ENCODE data around the gene ACSF3.

DNA sequence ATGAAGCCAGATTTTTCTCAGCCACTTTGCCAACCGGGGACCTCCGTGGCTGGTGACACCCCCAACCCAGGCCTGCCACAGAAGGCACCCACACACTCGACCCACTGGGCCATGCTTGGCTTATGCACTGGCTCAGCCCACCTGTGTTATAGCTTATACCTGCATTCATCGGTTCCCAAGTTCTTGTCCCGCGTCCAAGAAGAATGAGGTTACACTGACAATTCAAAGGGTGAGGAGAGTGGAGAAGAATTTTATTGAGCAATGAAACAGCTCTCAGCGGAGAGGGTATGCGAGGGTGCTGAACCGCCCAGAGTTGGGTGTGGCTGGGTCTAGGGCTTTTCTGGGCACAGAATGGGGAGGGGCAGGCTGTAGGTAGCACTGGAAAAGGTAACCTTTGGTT, 55.7 kb downstream of the ACSF3 start:
- TF ChIP-seq, protein P1, sequence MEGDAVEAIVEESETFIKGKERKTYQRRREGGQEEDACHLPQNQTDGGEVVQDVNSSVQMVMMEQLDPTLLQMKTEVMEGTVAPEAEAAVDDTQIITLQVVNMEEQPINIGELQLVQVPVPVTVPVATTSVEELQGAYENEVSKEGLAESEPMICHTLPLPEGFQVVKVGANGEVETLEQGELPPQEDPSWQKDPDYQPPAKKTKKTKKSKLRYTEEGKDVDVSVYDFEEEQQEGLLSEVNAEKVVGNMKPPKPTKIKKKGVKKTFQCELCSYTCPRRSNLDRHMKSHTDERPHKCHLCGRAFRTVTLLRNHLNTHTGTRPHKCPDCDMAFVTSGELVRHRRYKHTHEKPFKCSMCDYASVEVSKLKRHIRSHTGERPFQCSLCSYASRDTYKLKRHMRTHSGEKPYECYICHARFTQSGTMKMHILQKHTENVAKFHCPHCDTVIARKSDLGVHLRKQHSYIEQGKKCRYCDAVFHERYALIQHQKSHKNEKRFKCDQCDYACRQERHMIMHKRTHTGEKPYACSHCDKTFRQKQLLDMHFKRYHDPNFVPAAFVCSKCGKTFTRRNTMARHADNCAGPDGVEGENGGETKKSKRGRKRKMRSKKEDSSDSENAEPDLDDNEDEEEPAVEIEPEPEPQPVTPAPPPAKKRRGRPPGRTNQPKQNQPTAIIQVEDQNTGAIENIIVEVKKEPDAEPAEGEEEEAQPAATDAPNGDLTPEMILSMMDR (conservative IDR thresholded peaks at IDR 0.05) = no peak
- TF ChIP-seq EZH2 (IDR thresholded peaks at IDR 0.05; ENCODE audit: low read depth) = no peak

All from PC-9 (cell line).